Testis (tissue), 2 donors: ENCODE measurements around the gene CFAP65.

ENCODE experiments used
- CTCF ChIP-seq, 3 experiments: fragments of 450-650 bp in 2 of 3; fragments of 200-600 bp in 1 of 3; sonication (generic) in 1 of 3; IDR thresholded peaks; one replicate each; pipeline ENCODE4 v1.5.1; 2016 to 2019; ENCODE audit warnings: antibody characterized with exemption in 3 of 3, mild to moderate bottlenecking in 2 of 3, moderate library complexity in 1 of 3
- POLR2A ChIP-seq: fragments of 450-650 bp; IDR thresholded peaks from one replicate; pipeline ENCODE4 v1.6.1; 2017; ENCODE audit warnings: antibody characterized with exemption, mild to moderate bottlenecking, moderate library complexity

- no peak for TF ChIP-seq CTCF (IDR thresholded peaks at IDR 0.05)
- no peak for TF ChIP-seq POLR2A
Observed at GRCh38 chr2:219020604-219021365, 20.5 kb downstream of the CFAP65 start.
